Neuronal stem cell (in vitro differentiated cells): ENCODE data around the gene IFITM5.
A peak's percentile ranks its signal among the peaks of the same experiment; 100 is the strongest.

Experiments used
- DNase-seq: peaks from one replicate; pipeline ENCODE4 v3.0.0-alpha.2; 2013; ENCODE audit warnings: low spot score
- H2AFZ ChIP-seq: one replicate; pipeline ENCODE4 v1.6.1; 2013; ENCODE audit warnings: mild to moderate bottlenecking, low read length, inconsistent platforms
- H2AK5ac ChIP-seq: 2 replicates; pipeline ENCODE4 v1.6.1; 2013; ENCODE audit warnings: low read depth, mild to moderate bottlenecking, inconsistent platforms, low read length, moderate library complexity, mixed read lengths
- H2BK120ac ChIP-seq: 2 replicates; pipeline ENCODE4 v1.6.1; 2013; ENCODE audit warnings: low read depth, mild to moderate bottlenecking, inconsistent platforms, low read length, moderate library complexity, mixed read lengths
- H2BK12ac ChIP-seq: one replicate; pipeline ENCODE4 v1.6.1; 2013; ENCODE audit warnings: low read length, inconsistent platforms
- H2BK15ac ChIP-seq: 2 replicates; pipeline ENCODE4 v1.6.1; 2013; ENCODE audit warnings: mild to moderate bottlenecking, low read length, inconsistent platforms, mixed read lengths
- H2BK5ac ChIP-seq: one replicate; pipeline ENCODE4 v1.6.1; 2013; ENCODE audit warnings: inconsistent platforms, mild to moderate bottlenecking, low read length, moderate library complexity
- H3K14ac ChIP-seq: one replicate; pipeline ENCODE4 v1.6.1; 2013; ENCODE audit warnings: low read length, inconsistent platforms
- H3K18ac ChIP-seq: 2 replicates; pipeline ENCODE4 v1.6.1; 2013; ENCODE audit warnings: low read length, inconsistent platforms
- H3K23ac ChIP-seq: 2 replicates; pipeline ENCODE4 v1.6.1; 2013; ENCODE audit warnings: low read depth, mild to moderate bottlenecking, mixed read lengths, low read length, inconsistent platforms; ENCODE audit not compliant: poor library complexity
- H3K27ac ChIP-seq: replicated peaks from 3 replicates; pipeline ENCODE4 v1.5.1; 2013; ENCODE audit warnings: low read length, inconsistent platforms
- H3K27me3 ChIP-seq, 3 experiments: 2 replicates each; pipeline ENCODE4 v1.6.1; 2013; ENCODE audit warnings: low read length in 3 of 3, mild to moderate bottlenecking in 2 of 3, inconsistent platforms in 1 of 3, low read depth in 1 of 3, mixed read lengths in 1 of 3, moderate library complexity in 1 of 3; ENCODE audit not compliant: control insufficient read depth in 3 of 3, insufficient read depth in 3 of 3
- H3K36me3 ChIP-seq, 2 donors: replicated peaks in 1 of 2; 2 replicates each; pipeline ENCODE4 v1.6.1; 2013; ENCODE audit warnings: low read length in 2 of 2; ENCODE audit not compliant: control insufficient read depth in 2 of 2, insufficient read depth in 2 of 2
- H3K4ac ChIP-seq: 2 replicates; pipeline ENCODE4 v1.6.1; 2013; ENCODE audit warnings: inconsistent platforms, mild to moderate bottlenecking, low read length, moderate library complexity
- H3K4me1 ChIP-seq, 2 donors: 1 replicate in 1 of 2; 2 replicates in 1 of 2; pipeline ENCODE4 v1.6.1; 2013; ENCODE audit warnings: low read length in 2 of 2, low read depth in 1 of 2; ENCODE audit not compliant: control insufficient read depth in 2 of 2, insufficient read depth in 1 of 2
- H3K4me2 ChIP-seq: one replicate; pipeline ENCODE4 v1.6.1; 2013; ENCODE audit warnings: mild to moderate bottlenecking, low read length, inconsistent platforms; ENCODE audit not compliant: insufficient read depth, poor library complexity, severe bottlenecking
- H3K4me3 ChIP-seq, 2 donors: 2 replicates each; pipeline ENCODE4 v1.5.1; 2013; ENCODE audit warnings: low read length in 2 of 2, mild to moderate bottlenecking in 2 of 2, inconsistent platforms in 1 of 2, moderate library complexity in 1 of 2
- H3K79me1 ChIP-seq: one replicate; pipeline ENCODE4 v1.6.1; 2013; ENCODE audit warnings: low read depth, mild to moderate bottlenecking, inconsistent platforms, low read length, moderate library complexity
- H3K9ac ChIP-seq: one replicate; pipeline ENCODE4 v1.6.1; 2013; ENCODE audit warnings: mild to moderate bottlenecking, low read depth, low read length, inconsistent platforms; ENCODE audit not compliant: poor library complexity
- H3K9me3 ChIP-seq, 2 donors: replicated peaks in 1 of 2; 2 replicates each; pipeline versions ENCODE3 to v1.6.1; 2013; ENCODE audit warnings: low read length in 2 of 2, mild to moderate bottlenecking in 2 of 2, inconsistent platforms in 1 of 2, low read depth in 1 of 2, mixed read lengths in 1 of 2, moderate library complexity in 1 of 2; ENCODE audit not compliant: control insufficient read depth in 2 of 2, insufficient read depth in 1 of 2
- H4K8ac ChIP-seq: one replicate; pipeline ENCODE4 v1.6.1; 2013; ENCODE audit warnings: low read depth, mild to moderate bottlenecking, inconsistent platforms, low read length, moderate library complexity
- H4K91ac ChIP-seq: one replicate; pipeline ENCODE4 v1.6.1; 2013; ENCODE audit warnings: low read length, low read depth, mild to moderate bottlenecking, inconsistent platforms; ENCODE audit not compliant: poor library complexity
- WGBS, 2 donors: extraction: QIAGEN DNeasy Blood & Tissue Kit; methylation state at CpG; one replicate each; pipeline ENCODE4 v1.1.7; 2013; ENCODE audit warnings: missing lambda C conversion rate in 2 of 2, mixed read lengths in 1 of 2; ENCODE audit not compliant: insufficient read length in 2 of 2, insufficient replicate concordance in 1 of 2; ENCODE audit errors: extremely low coverage in 2 of 2; 5-methylcytosine and 5-hydroxymethylcytosine counted together

The IFITM5 gene

DNA sequence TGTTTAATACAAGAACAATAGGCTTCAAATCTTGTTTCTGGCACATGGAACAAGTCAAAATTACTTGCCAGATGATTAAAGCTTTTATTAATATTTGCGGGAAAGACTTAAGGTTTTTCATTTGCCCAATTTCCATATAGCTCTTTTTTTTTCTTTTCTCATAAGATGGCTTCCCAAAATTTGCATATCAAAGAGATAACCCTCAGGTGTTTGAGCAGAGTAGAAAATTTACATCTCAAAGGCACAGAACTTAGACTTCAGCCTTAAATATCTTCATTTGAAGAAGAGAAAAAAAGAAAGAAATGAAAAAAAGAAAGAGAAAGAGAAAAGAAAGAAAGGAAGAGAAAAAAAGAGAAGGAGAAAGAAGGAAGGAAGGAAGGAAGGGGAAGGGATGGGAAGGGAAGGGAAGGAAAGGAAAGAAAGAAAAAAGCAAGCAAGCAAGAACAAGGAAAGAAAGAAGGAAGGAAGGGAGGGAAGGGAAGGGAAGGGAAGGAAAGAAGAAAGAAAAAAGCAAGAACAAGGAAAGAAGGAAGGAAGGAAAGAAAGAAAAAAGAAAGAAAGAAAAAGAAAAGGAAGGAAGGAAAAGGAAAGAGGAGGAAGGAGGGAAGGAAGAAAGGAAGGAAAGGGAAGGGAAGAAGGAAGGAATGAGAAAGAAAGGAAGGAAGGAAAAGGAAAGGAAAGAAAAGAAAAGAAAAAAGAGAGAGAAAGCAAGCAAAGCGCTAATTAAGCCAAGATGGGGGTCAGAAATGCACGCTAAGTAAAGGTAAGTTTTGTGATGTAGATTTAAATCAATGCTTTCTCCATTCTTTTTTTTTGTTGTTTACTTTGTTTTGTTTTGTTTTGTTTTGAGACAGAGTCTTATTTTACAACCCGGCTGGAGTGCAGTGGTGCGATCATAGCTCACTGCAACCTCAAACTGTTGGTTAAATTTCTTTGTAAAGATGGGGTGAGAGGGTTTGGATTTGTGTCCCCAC is 41.5 kb upstream of the IFITM5 start:
- no peak overlapping the region for H2BK12ac ChIP-seq
- no peak overlapping the region for H3K4me2 ChIP-seq
- H3K4me1 ChIP-seq: peaks cover 9 to 25% of the 10 kb centered on the region in 2 donors
- no peak overlapping the region for H3K23ac ChIP-seq
- no peak overlapping the region for H2BK15ac ChIP-seq
- H3K9ac ChIP-seq: no peak overlapping the region
- H3K4me3 ChIP-seq: no peak overlapping the region
- H2AFZ ChIP-seq: no peak overlapping the region
- H3K27ac ChIP-seq: no peak overlapping the region
- H3K14ac ChIP-seq: no peak overlapping the region
- H2BK5ac ChIP-seq: no peak overlapping the region
- no peak overlapping the region for H2AK5ac ChIP-seq
- H3K27me3 ChIP-seq: no peaks in the 10 kb centered on the region
- no CpG with 5 or more reads among the region's 5 CpGs for WGBS, 2 donors
- no peak overlapping the region for H4K8ac ChIP-seq
- no peaks in the 10 kb centered on the region for H3K9me3 ChIP-seq
- H3K36me3 ChIP-seq: no peaks in the 10 kb centered on the region
- H4K91ac ChIP-seq: no peak overlapping the region
- DNase-seq: no peak
- no peak overlapping the region for H2BK120ac ChIP-seq
- H3K4ac ChIP-seq: no peak overlapping the region
- no peak overlapping the region for H3K18ac ChIP-seq
- H3K79me1 ChIP-seq: no peaks in the 10 kb centered on the region

DNA sequence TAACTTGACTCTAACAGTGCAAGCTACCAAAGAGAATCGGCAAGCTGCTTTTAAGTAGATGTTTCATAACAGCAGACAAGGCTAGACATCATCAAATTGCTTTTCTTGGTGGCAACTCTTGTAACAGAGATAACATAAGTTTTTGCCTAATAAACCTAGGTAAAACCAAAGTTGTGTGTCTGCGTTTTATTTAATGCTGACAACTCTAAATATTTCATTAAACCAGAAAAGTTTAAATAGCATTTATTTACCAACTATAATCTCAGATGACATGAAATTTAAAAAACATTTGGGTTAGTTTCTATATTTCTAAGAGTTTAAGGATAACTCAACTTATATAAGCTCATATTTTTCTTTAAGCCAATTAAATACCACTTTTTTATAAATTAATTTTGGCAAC is 40.6 kb upstream of the IFITM5 start:
- Histone ChIP-seq H4K8ac (no peak overlapping the region), H3K4me3 (no peak overlapping the region), H2BK5ac (no peak overlapping the region), H3K14ac (no peak overlapping the region), H3K4me2 (no peak overlapping the region), H3K18ac (no peak overlapping the region), H3K23ac (no peak overlapping the region), H2AK5ac (no peak overlapping the region), H3K9me3 (no peaks in the 10 kb centered on the region), H4K91ac (no peak overlapping the region), H2AFZ (no peak overlapping the region), H2BK15ac (no peak overlapping the region), H3K27ac (no peak overlapping the region), H2BK12ac (no peak overlapping the region), H3K4me1 (peaks cover 15 to 29% of the 10 kb centered on the region in 2 donors), H3K36me3 (no peaks in the 10 kb centered on the region), H2BK120ac (no peak overlapping the region), H3K9ac (no peak overlapping the region), H3K27me3 (no peaks in the 10 kb centered on the region), H3K4ac (no peak overlapping the region), H3K79me1 (no peaks in the 10 kb centered on the region)
- WGBS, 2 donors: no CpG with 5 or more reads among the region's 2 CpGs
- DNase-seq: no peak

DNA sequence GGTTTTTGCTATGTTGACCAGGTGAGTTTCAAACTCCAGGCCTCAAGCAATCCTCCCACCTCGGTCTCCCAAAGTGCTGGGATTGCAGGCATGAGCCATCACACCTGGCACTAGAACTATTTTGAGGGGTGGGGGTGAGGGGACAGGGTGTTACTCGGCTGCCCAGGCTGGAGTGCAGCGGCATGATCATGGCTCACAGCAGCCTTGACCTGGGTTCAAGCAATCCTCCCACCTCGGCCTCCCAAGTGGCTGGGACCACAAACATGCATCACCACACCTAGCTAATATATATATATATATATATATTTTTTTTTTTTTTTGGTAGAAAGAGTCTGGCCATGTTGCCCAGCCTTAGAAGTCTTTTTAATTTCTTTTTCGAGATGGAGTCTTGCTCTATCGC is 38.4 kb upstream of the IFITM5 start:
- H3K4me1 ChIP-seq: peaks cover 27 to 42% of the 10 kb centered on the region in 2 donors
- no peak overlapping the region for H2BK120ac ChIP-seq
- H3K27me3 ChIP-seq: no peaks in the 10 kb centered on the region
- no peak overlapping the region for H3K27ac ChIP-seq
- no peak overlapping the region for H3K9ac ChIP-seq
- no CpG with 5 or more reads among the region's 6 CpGs for WGBS, 2 donors
- H2BK15ac ChIP-seq: no peak overlapping the region
- H4K8ac ChIP-seq: no peak overlapping the region
- H4K91ac ChIP-seq: no peak overlapping the region
- no peak overlapping the region for H3K18ac ChIP-seq
- no peak overlapping the region for H3K4me3 ChIP-seq
- no peaks in the 10 kb centered on the region for H3K36me3 ChIP-seq
- no peak overlapping the region for H2BK12ac ChIP-seq
- no peak overlapping the region for H3K23ac ChIP-seq
- no peak overlapping the region for H3K4me2 ChIP-seq
- no peak overlapping the region for H3K14ac ChIP-seq
- H2BK5ac ChIP-seq: peak overlapping the region; percentile 54
- no peak overlapping the region for H3K4ac ChIP-seq
- H3K79me1 ChIP-seq: no peaks in the 10 kb centered on the region
- DNase-seq: no peak
- no peak overlapping the region for H2AFZ ChIP-seq
- H3K9me3 ChIP-seq: peaks cover 3 to 7% of the 10 kb centered on the region in 2 donors
- H2AK5ac ChIP-seq: no peak overlapping the region

GRCh38 chr11:336659-337198 is 37.4 kb upstream of the IFITM5 start:
- H2AK5ac ChIP-seq: no peak overlapping the region
- H3K9me3 ChIP-seq: peaks cover 3 to 12% of the 10 kb centered on the region in 2 donors
- peaks cover 27 to 39% of the 10 kb centered on the region in 2 donors for H3K4me1 ChIP-seq
- no peak overlapping the region for H2BK120ac ChIP-seq
- no peak overlapping the region for H3K4me2 ChIP-seq
- H3K18ac ChIP-seq: peak overlapping the region; percentile 69
- H4K8ac ChIP-seq: no peak overlapping the region
- H3K4ac ChIP-seq: no peak overlapping the region
- H4K91ac ChIP-seq: peak overlapping the region; percentile 87
- no peak overlapping the region for H3K9ac ChIP-seq
- H3K27me3 ChIP-seq: no peaks in the 10 kb centered on the region
- no peaks in the 10 kb centered on the region for H3K79me1 ChIP-seq
- no peak overlapping the region for H3K4me3 ChIP-seq
- H2BK5ac ChIP-seq: no peak overlapping the region
- H3K14ac ChIP-seq: no peak overlapping the region
- peak overlapping the region; percentile 89 for H3K27ac ChIP-seq
- no peak overlapping the region for H2AFZ ChIP-seq
- no peak overlapping the region for H2BK12ac ChIP-seq
- DNase-seq: no peak
- no peaks in the 10 kb centered on the region for H3K36me3 ChIP-seq
- H2BK15ac ChIP-seq: peak overlapping the region; percentile 22
- H3K23ac ChIP-seq: no peak overlapping the region
- WGBS, 2 donors: no CpG with 5 or more reads among the region's 4 CpGs
